HEK293 (cell line): Measurements from ENCODE around the gene SRSF8.

Experiments
- CTCF ChIA-PET: fragments of 350-600 bp; formaldehyde crosslinking; extraction: SDS; loops from one replicate; lab custom pipeline; 2021; ENCODE audit warnings: antibody characterized with exemption; lab: Yijun Ruan, JAX
- POLR2A ChIA-PET: fragments of 300-600 bp; formaldehyde crosslinking; extraction: SDS; loops from one replicate; lab custom pipeline; 2020; ENCODE audit warnings: antibody characterized with exemption, inconsistent platforms; lab: Yijun Ruan, JAX
- H3K27ac ChIP-seq: fragments of 200-500 bp; sonication (Bioruptor generic); 2 replicates; pipeline ENCODE4 v1.5.1; 2014; ENCODE audit warnings: low read depth, low read length, control low read depth, inconsistent platforms; ENCODE audit errors: extremely low read depth
- H3K36me3 ChIP-seq, 2 experiments: fragments of 200-500 bp in 1 of 2; sonication (Bioruptor generic) in 1 of 2; 1 replicate in 1 of 2; 2 replicates in 1 of 2; pipeline ENCODE4 v1.5.1; 2014 to 2017; ENCODE audit warnings: inconsistent platforms in 2 of 2, low read length in 2 of 2; ENCODE audit not compliant: control insufficient read depth in 2 of 2, insufficient read depth in 1 of 2
- H3K4me1 ChIP-seq: fragments of 200-500 bp; sonication (Bioruptor generic); 2 replicates; pipeline ENCODE4 v1.5.1; 2014; ENCODE audit warnings: mild to moderate bottlenecking, low read length, inconsistent platforms; ENCODE audit not compliant: control insufficient read depth, insufficient read depth
- H3K4me3 ChIP-seq: 2 replicates; pipeline ENCODE4 v1.5.1; 2011; ENCODE audit warnings: low read depth, mild to moderate bottlenecking, control low read depth, low read length, moderate library complexity
- H3K9me3 ChIP-seq: fragments of 200-500 bp; sonication (Bioruptor generic); 2 replicates; pipeline ENCODE4 v1.5.1; 2014; ENCODE audit warnings: low read depth, low read length, inconsistent platforms; ENCODE audit not compliant: control insufficient read depth, insufficient read depth
- ELK4 ChIP-seq: IDR thresholded peaks from 2 replicates; pipeline ENCODE4 v1.6.1; 2011; ENCODE audit warnings: mild to moderate bottlenecking, low read depth, low read length, borderline replicate concordance
- OVOL3 ChIP-seq: fragments of 450-650 bp; formaldehyde crosslinking; IDR thresholded peaks from 2 replicates; pipeline ENCODE4 v1.5.1; 2016; ENCODE audit warnings: missing biosample characterization, missing genetic modification characterization
- PATZ1 ChIP-seq: fragments of 450-650 bp; formaldehyde crosslinking; IDR thresholded peaks from 2 replicates; pipeline ENCODE4 v1.5.1; 2016; ENCODE audit warnings: missing biosample characterization, missing genetic modification characterization
- PRDM1 ChIP-seq: fragments of 450-650 bp; formaldehyde crosslinking; IDR thresholded peaks from 2 replicates; pipeline ENCODE4; 2016; ENCODE audit warnings: missing biosample characterization, missing genetic modification characterization
- PRDM6 ChIP-seq: fragments of 450-650 bp; formaldehyde crosslinking; IDR thresholded peaks from 2 replicates; pipeline ENCODE4 v1.5.1; 2017; ENCODE audit warnings: missing biosample characterization, missing genetic modification characterization
- ZBTB48 ChIP-seq: fragments of 450-650 bp; formaldehyde crosslinking; IDR thresholded peaks from 2 replicates; pipeline ENCODE4 v1.5.1; 2016; ENCODE audit warnings: missing biosample characterization, missing genetic modification characterization
- ZBTB8A ChIP-seq: fragments of 450-650 bp; formaldehyde crosslinking; IDR thresholded peaks from 2 replicates; pipeline ENCODE4 v1.5.1; 2016; ENCODE audit warnings: missing biosample characterization, missing genetic modification characterization
- ZNF112 ChIP-seq: fragments of 450-650 bp; formaldehyde crosslinking; IDR thresholded peaks from 2 replicates; pipeline ENCODE4 v1.5.0; 2017; ENCODE audit warnings: missing biosample characterization, missing genetic modification characterization
- ZNF132 ChIP-seq: fragments of 450-650 bp; formaldehyde crosslinking; IDR thresholded peaks from 2 replicates; pipeline ENCODE4 v1.5.1; 2017; ENCODE audit warnings: missing biosample characterization, missing genetic modification characterization, borderline replicate concordance
- ZNF24 ChIP-seq: fragments of 450-650 bp; formaldehyde crosslinking; IDR thresholded peaks from 2 replicates; pipeline ENCODE4 v1.5.1; 2016; ENCODE audit warnings: missing biosample characterization, missing genetic modification characterization
- ZNF26 ChIP-seq: fragments of 450-650 bp; formaldehyde crosslinking; IDR thresholded peaks from 2 replicates; pipeline ENCODE4 v1.5.1; 2016; ENCODE audit warnings: missing biosample characterization, missing genetic modification characterization
- ZNF292 ChIP-seq: fragments of 450-650 bp; formaldehyde crosslinking; IDR thresholded peaks from 2 replicates; pipeline ENCODE4 v1.5.1; 2016; ENCODE audit warnings: low read depth, missing biosample characterization, missing genetic modification characterization, borderline replicate concordance
- ZNF501 ChIP-seq: fragments of 450-650 bp; formaldehyde crosslinking; IDR thresholded peaks from 2 replicates; pipeline ENCODE4 v1.5.1; 2016; ENCODE audit warnings: missing biosample characterization, missing genetic modification characterization
- ZNF521 ChIP-seq: fragments of 450-650 bp; formaldehyde crosslinking; IDR thresholded peaks from 2 replicates; pipeline ENCODE4 v1.5.1; 2017; ENCODE audit warnings: missing biosample characterization, mild to moderate bottlenecking, missing genetic modification characterization
- ZNF544 ChIP-seq: fragments of 450-650 bp; formaldehyde crosslinking; IDR thresholded peaks from 2 replicates; pipeline ENCODE4 v1.5.0; 2017; ENCODE audit warnings: missing biosample characterization, missing genetic modification characterization
- ZNF548 ChIP-seq: fragments of 450-650 bp; formaldehyde crosslinking; IDR thresholded peaks from 2 replicates; pipeline ENCODE4 v1.5.1; 2016; ENCODE audit warnings: missing biosample characterization, missing genetic modification characterization
- ZNF585B ChIP-seq: fragments of 450-650 bp; formaldehyde crosslinking; IDR thresholded peaks from 2 replicates; pipeline ENCODE4 v1.5.1; 2016; ENCODE audit warnings: missing biosample characterization, missing genetic modification characterization
- ZNF645 ChIP-seq: fragments of 450-650 bp; formaldehyde crosslinking; IDR thresholded peaks from 2 replicates; pipeline ENCODE4; 2016; ENCODE audit warnings: missing biosample characterization, missing genetic modification characterization
- ZNF792 ChIP-seq: fragments of 450-650 bp; formaldehyde crosslinking; IDR thresholded peaks from 2 replicates; pipeline ENCODE4 v1.5.1; 2016; ENCODE audit warnings: missing biosample characterization, missing genetic modification characterization
- ZSCAN30 ChIP-seq: fragments of 450-650 bp; IDR thresholded peaks from 2 replicates; pipeline ENCODE4 v1.5.1; 2018; ENCODE audit warnings: missing biosample characterization, mild to moderate bottlenecking, missing genetic modification characterization, moderate library complexity

SRSF8 gene

GRCh38 chr11:95042906-95043305 is 23.8 kb upstream of the SRSF8 start (continued):
- TF ChIP-seq ZNF645 (tag by site-specific recombination) (no peak), ZNF585B (tag by site-specific recombination) (no peak), PATZ1 (tag by site-specific recombination) (no peak), ZNF501 (tag by site-specific recombination) (no peak), ZNF548 (tag by site-specific recombination) (no peak), ZBTB8A (tag by site-specific recombination) (no peak), ZNF26 (tag by site-specific recombination) (no peak), OVOL3 (no peak), ZNF521 (tag by site-specific recombination) (no peak), ZBTB48 (no peak), ZNF132 (tag by site-specific recombination) (no peak)
- TF ChIP-seq, all 188 proteins: peak for 0

GRCh38 chr11:95044010-95044409 is 22.7 kb upstream of the SRSF8 start:
- POLR2A ChIA-PET = no interaction called here
- Histone ChIP-seq H3K36me3 (no peaks in the 10 kb centered on the region), H3K27ac (no peak overlapping the region), H3K4me3 (no peak overlapping the region)
- CTCF ChIA-PET = interaction anchor here (0.6 to 0.9 kb wide), 3 partner anchors 23 to 1385 kb away, joined by 3 read pairs; partner anchors contain the start of gene SRSF8
- TF ChIP-seq PRDM1 (no peak), ZNF292 (tag by site-specific recombination) (no peak), ZNF544 (no peak), ZNF112 (tag by site-specific recombination) (no peak), PRDM6 (no peak), ZNF792 (tag by site-specific recombination) (no peak), ELK4 (no peak), ZSCAN30 (tag by site-specific recombination) (no peak), ZNF24 (tag by site-specific recombination) (no peak)
- TF ChIP-seq, all 188 proteins: peak for 0
- Histone ChIP-seq H3K9me3 (no peaks in the 10 kb centered on the region), H3K4me1 (no peaks in the 10 kb centered on the region)
